ENCODE data around the gene ASRGL1.

DNA sequence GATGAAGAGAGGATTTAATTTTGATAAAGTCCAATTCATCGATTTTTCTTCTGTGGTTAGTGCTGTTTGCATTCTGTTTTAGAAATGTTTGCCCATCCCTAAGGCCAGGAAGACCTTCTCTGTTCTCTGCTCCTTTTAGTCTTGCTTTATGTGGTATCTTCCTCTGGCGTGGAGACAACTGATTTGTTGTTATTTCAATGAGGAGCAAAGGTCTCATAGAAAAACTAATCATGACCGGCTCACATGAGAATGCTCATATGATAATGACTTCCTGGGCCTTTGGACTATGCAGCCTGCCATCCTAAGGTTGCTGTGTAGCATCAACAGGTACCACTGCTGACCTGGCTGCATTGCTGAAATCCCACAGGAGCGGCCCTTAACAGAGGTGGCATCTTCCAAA lies 101.4 kb downstream of the ASRGL1 start:
- TF ChIP-seq, protein P1, sequence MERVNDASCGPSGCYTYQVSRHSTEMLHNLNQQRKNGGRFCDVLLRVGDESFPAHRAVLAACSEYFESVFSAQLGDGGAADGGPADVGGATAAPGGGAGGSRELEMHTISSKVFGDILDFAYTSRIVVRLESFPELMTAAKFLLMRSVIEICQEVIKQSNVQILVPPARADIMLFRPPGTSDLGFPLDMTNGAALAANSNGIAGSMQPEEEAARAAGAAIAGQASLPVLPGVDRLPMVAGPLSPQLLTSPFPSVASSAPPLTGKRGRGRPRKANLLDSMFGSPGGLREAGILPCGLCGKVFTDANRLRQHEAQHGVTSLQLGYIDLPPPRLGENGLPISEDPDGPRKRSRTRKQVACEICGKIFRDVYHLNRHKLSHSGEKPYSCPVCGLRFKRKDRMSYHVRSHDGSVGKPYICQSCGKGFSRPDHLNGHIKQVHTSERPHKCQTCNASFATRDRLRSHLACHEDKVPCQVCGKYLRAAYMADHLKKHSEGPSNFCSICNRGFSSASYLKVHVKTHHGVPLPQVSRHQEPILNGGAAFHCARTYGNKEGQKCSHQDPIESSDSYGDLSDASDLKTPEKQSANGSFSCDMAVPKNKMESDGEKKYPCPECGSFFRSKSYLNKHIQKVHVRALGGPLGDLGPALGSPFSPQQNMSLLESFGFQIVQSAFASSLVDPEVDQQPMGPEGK (CRISPR knock-in tag; IDR thresholded peaks at IDR 0.05; ENCODE audit: borderline replicate concordance): no peak
- TF ChIP-seq TCF4 (CRISPR knock-in tag; IDR thresholded peaks at IDR 0.05; ENCODE audit: borderline replicate concordance) (no peak), TOX (CRISPR knock-in tag; IDR thresholded peaks at IDR 0.05; ENCODE audit: borderline replicate concordance) (no peak), GLIS3 (CRISPR knock-in tag; IDR thresholded peaks at IDR 0.05) (no peak), ZFP3 (CRISPR knock-in tag; IDR thresholded peaks at IDR 0.05) (no peak), CSDC2 (CRISPR knock-in tag; IDR thresholded peaks at IDR 0.05) (no peak)

All from SK-N-SH treated with all-trans-retinoic acid at 6 μM for 48 hours (cell line).